Left ventricle myocardium inferior (tissue), 1 donor: Measurements from ENCODE around the gene MYBPH. TPM values are rescaled to one million over a fixed set of nuclear protein-coding genes. Genes with fewer than 3 reads are reported as not detected.

Source experiments
- DNase-seq: peaks from one replicate; pipeline ENCODE4 v3.0.0-alpha.2; 2020
- H3K27ac ChIP-seq: fragments of 200-600 bp; replicated peaks from 2 replicates; pipeline ENCODE4 v1.8.0; 2021
- H3K27me3 ChIP-seq: fragments of 200-600 bp; 2 replicates; pipeline ENCODE4 v1.8.0; 2021; ENCODE audit warnings: low read depth
- H3K36me3 ChIP-seq: fragments of 200-600 bp; 2 replicates; pipeline ENCODE4 v1.8.0; 2021
- H3K4me1 ChIP-seq: fragments of 200-600 bp; 2 replicates; pipeline ENCODE4 v1.8.0; 2021
- H3K4me3 ChIP-seq: fragments of 200-600 bp; 2 replicates; pipeline ENCODE4 v1.8.0; 2021; ENCODE audit warnings: mild to moderate bottlenecking, moderate library complexity
- H3K9me3 ChIP-seq: fragments of 200-600 bp; replicated peaks from 2 replicates; pipeline ENCODE4 v1.8.0; 2021
- CTCF ChIP-seq: fragments of 200-600 bp; IDR thresholded peaks from 2 replicates; pipeline ENCODE4 v1.8.0; 2021; ENCODE audit warnings: antibody characterized with exemption, mild to moderate bottlenecking, borderline replicate concordance
- intact Hi-C: fragments of 100-400 bp; cut with micrococcal nuclease; formaldehyde crosslinking; loops from one replicate; pipeline ENCODE4 v1.11.0; 2022
- total RNA-seq: library from RNA; stranded (reverse); fragmentation: NEBNext Ultra II Directional; extraction: Animal tissue kit (Norgen Biotek cat#: 25700); gene quantifications from one replicate; pipeline ENCODE4 v1.2.1, GENCODE V29; 2021
- donor health status: DM: no; HTN: yes; CAD: no; lungs with severe emphysema.

MYBPH gene
- total RNA-seq, 1 donor from 2014 or later = not detected

GRCh38 chr1:203171341-203172183 lies 4.1 kb downstream of the MYBPH start:
- H3K27me3 ChIP-seq = peaks cover 6% of the 10 kb centered on the region
- no peaks in the 10 kb centered on the region for H3K36me3 ChIP-seq
- TF ChIP-seq CTCF = no peak
- intact Hi-C loops = no loop called here
- no peak for DNase-seq
- H3K9me3 ChIP-seq = no peaks in the 10 kb centered on the region
- H3K4me3 ChIP-seq = no peak overlapping the region
- no peak overlapping the region for H3K27ac ChIP-seq
- no peaks in the 10 kb centered on the region for H3K4me1 ChIP-seq

GRCh38 chr1:203170625-203171330 lies 4.8 kb downstream of the MYBPH start:
- DNase-seq = no peak
- Histone ChIP-seq H3K9me3 (no peaks in the 10 kb centered on the region), H3K36me3 (peaks cover 1% of the 10 kb centered on the region), H3K27me3 (peaks cover 6% of the 10 kb centered on the region), H3K4me3 (no peak overlapping the region), H3K4me1 (no peaks in the 10 kb centered on the region), H3K27ac (no peak overlapping the region)
- intact Hi-C loops = no loop called here
- TF ChIP-seq CTCF = no peak

- TF ChIP-seq CTCF = no peak
- H3K36me3 ChIP-seq = peaks cover 3% of the 10 kb centered on the region
- H3K27me3 ChIP-seq = peaks cover 3% of the 10 kb centered on the region
- no peaks in the 10 kb centered on the region for H3K9me3 ChIP-seq
- H3K27ac ChIP-seq = no peak overlapping the region
- H3K4me3 ChIP-seq = no peak overlapping the region
- no peak for DNase-seq
- intact Hi-C loops = no loop called here
- no peaks in the 10 kb centered on the region for H3K4me1 ChIP-seq
Observed at GRCh38 chr1:203169770-203170520, 5.7 kb downstream of the MYBPH start.

- TF ChIP-seq CTCF = no peak
- no peaks in the 10 kb centered on the region for H3K4me1 ChIP-seq
- H3K4me3 ChIP-seq = no peak overlapping the region
- no peak for DNase-seq
- intact Hi-C loops = no loop called here
- H3K36me3 ChIP-seq = peaks cover 3% of the 10 kb centered on the region
- no peak overlapping the region for H3K27ac ChIP-seq
- no peaks in the 10 kb centered on the region for H3K9me3 ChIP-seq
- no peaks in the 10 kb centered on the region for H3K27me3 ChIP-seq
Observed at GRCh38 chr1:203168991-203169390, 6.6 kb downstream of the MYBPH start.

GRCh38 chr1:203168256-203168786 lies 7.3 kb downstream of the MYBPH start:
- TF ChIP-seq CTCF = no peak

More at GRCh38 chr1:203168256-203168786, 7.3 kb downstream of the MYBPH start:
- H3K27ac ChIP-seq = no peak overlapping the region
- H3K4me1 ChIP-seq = no peaks in the 10 kb centered on the region
- intact Hi-C loops = no loop called here
- H3K27me3 ChIP-seq = no peaks in the 10 kb centered on the region
- H3K4me3 ChIP-seq = no peak overlapping the region
- no peak for DNase-seq
- H3K9me3 ChIP-seq = no peaks in the 10 kb centered on the region
- peaks cover 3% of the 10 kb centered on the region for H3K36me3 ChIP-seq
